HL-60 (cell line): ENCODE measurements around the gene ANKRD40.

Experiments used
- GABPA ChIP-seq: IDR thresholded peaks from 2 replicates; pipeline ENCODE4 v1.6.1; 2012; ENCODE audit warnings: low read depth
- TF ChIP-seq, protein P1 (sequence below): IDR thresholded peaks from one replicate; pipeline ENCODE4 v1.5.1; 2011; ENCODE audit warnings: low read length, control low read depth, inconsistent platforms; ENCODE audit not compliant: insufficient read depth

- TF ChIP-seq, protein P1, sequence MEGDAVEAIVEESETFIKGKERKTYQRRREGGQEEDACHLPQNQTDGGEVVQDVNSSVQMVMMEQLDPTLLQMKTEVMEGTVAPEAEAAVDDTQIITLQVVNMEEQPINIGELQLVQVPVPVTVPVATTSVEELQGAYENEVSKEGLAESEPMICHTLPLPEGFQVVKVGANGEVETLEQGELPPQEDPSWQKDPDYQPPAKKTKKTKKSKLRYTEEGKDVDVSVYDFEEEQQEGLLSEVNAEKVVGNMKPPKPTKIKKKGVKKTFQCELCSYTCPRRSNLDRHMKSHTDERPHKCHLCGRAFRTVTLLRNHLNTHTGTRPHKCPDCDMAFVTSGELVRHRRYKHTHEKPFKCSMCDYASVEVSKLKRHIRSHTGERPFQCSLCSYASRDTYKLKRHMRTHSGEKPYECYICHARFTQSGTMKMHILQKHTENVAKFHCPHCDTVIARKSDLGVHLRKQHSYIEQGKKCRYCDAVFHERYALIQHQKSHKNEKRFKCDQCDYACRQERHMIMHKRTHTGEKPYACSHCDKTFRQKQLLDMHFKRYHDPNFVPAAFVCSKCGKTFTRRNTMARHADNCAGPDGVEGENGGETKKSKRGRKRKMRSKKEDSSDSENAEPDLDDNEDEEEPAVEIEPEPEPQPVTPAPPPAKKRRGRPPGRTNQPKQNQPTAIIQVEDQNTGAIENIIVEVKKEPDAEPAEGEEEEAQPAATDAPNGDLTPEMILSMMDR = no peak
- TF ChIP-seq GABPA = peak; percentile 91
These were observed at the start of gene ANKRD40 for GRCh38 chr17:50707289-50708049.
